OCI-M2 (cell line): ENCODE data around the gene THSD4.

Source experiments
- DNase-seq: peaks from one replicate; lab custom pipeline; 2025; ENCODE audit not compliant: unreplicated experiment; lab: John Stamatoyannopoulos, UW

Gene THSD4

DNA sequence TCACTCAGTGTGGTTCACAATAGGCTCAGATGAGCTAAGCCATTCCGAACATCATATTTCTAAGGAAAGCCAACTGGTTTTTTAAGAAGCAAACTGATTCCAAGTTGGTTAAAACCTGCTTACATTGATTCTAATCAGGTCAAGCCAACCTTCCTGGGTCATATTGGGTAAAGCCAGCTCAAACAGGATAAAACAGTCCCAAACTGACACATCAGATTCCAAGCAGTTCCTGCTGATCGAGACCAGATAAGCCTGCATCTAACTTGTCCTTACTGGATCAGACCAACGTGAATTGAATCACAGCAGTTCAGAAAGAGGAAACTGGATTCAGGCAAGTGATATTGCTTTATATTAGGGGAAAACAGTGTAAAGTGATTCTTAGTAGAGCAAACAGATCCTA, 18.6 kb upstream of the THSD4 start:
- DNase-seq: no peak

DNA sequence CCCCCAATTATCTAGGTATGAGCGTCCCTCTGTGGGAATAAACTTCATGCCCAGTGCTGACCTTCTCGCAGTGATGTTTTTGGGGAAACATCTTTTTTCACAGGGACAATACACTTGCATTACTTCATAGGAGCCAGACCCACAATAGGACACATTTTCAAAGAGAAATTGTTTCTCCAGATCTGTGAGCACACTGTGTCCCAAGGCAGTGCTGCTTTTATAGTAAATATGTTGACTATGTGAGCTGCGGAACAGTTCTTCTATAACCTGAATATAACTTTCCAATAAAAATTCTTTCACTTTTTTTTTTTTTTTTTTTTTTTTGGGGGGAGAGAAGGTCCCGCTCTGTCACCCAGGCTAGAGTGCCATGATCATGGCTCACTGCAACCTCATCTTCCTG, 17.4 kb upstream of the THSD4 start:
- no peak for DNase-seq

DNA sequence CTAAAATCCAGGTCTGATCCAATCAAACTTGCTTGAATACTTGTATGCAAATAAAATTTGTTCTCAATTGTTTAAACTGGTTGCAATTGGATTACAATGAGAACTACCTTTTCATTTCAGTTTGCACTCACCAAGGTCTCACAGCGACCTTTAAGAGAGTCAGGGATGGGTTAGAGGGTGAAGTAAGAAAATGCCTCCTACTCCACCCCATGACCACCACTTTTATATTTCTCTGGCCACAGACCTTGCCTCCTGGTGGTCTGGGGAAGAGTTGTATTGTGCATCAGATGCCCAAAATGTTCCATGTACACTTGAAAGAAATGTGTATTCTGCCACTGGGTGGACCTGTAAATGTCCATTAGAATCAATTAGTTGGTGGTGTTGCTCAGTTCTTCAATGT, 16.4 kb upstream of the THSD4 start:
- no peak for DNase-seq

DNA sequence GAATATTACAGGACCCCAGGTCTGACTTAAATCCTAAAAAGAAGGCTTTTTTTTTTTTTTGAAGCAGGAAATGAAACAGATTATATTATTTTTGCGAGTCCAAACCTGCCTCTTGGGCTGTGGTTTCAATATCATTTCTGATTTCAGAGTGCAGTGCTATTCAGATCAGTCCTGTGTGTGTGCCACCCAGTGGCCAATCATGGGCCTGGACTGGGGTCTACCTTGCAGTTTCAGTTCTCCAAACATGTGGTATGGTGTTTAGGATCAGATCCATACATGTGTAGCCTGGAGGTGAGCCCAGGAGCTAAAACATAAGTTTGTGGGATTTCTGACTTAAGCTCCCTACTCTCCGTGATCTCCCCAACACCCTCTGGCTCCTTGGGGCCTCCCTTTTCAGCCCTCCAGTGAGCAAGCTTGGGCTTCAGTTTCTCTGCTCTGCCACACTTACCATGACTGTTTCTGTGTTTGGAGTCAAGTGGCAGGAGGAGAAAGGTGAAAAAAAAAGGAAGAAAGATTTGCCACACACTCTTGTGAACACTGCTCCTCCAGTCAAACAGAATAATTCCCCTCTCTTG, 12.1 kb upstream of the THSD4 start:
- DNase-seq: no peak

DNA sequence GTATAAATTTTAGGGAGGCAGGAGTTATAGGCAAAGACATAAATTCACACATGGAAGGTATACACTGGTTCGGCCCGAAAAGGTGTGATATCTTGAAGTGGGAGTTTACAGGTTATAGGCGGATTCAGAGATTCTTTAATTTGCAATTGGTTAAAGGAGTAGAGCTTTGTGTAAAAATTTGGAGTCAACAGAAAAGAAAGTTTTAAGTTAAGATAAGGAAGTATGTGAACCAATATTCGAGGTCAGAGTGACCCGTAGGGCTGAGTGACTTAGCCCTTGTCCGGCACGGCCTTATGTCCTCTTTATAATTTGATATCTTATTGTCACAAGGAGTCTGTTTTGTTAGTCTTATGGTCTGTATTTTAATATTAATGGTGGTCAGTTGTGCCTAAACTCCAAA, 10.6 kb upstream of the THSD4 start:
- DNase-seq: no peak

DNA sequence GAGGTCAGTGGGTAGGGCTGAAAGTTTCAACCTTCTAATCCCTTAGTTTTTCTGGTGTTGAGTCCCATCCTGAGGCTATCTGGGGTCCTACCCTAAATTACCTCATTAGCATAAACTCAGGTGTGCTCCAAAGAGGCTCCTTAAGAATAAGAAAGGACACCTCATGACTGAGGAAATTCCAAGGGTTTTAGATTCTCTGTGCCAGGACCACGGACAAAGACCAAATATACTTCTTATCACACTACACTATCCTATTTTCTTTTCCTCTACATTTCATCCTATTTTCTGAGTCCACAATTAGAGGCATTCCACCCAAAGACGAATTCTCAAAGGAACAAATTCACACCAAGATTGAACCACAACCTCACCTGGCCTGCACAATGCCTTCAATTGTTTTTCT, 9.8 kb upstream of the THSD4 start:
- DNase-seq: no peak

DNA sequence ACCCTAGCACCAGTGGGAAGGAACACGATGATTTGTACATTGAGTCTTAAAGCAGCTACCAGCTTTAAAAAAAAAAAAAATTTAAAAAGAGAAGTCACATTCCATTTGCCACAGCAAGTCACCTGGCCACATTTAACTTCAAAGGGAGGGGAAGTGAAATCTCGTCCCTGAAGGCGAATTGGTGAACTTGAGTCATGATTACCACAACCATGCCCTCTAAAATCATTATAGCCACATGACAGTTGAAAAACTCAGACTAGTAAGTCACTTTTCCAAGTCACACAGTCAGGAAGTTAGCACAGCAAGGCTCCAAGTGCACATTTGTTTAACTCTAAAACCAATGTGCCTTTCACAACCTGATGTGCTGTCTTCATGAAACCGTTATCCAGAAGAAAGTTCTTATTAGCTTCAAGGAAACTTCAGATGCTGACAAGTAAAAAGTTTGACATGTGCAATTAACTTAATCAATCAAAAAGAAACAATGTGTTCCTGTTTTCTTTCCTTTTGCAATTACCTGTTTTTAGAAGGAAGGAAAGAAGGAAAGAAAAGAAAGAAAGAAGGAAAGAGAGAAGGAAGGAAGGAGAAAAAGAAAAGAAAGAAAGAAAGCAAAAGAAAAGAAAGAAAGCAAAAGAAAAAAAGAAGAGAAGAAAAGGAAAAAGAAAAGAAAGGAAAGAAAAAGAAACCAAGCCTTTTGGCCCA, 8.3 kb upstream of the THSD4 start:
- DNase-seq: no peak

DNA sequence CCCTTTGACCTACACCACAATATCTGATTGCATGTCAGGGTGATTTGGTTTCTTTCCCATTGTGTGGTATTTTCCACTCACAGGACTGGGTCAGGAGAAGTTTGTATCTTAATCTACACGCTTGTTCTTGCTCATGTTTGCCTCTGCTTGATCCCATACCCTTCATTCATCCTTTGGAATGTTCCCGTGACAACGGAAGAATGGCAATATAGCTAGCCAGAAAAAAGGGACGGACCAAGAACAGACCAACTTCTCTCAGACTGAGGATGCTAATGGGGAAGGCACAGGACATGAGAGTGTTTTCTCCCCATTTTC, 7.8 kb upstream of the THSD4 start:
- DNase-seq: no peak

DNA sequence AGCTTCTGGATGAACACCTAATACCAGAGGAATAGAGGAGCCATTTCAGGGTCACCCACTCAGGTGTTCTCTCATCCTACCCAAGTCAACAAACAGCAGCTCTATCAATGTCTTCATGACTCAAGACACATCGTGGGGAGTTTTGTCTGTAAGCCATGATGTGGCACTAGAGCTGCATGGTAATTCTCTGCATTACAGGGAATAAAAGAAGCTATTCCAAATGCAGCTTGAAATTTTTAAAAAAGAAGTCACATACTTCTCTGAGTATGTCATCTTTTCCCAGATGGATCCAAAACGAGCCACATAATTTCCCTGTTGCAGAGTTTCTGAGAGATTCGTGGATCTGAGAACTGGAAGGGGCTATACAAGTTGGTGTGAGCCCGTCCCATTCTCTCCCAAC, 6.1 kb upstream of the THSD4 start:
- DNase-seq: no peak

DNA sequence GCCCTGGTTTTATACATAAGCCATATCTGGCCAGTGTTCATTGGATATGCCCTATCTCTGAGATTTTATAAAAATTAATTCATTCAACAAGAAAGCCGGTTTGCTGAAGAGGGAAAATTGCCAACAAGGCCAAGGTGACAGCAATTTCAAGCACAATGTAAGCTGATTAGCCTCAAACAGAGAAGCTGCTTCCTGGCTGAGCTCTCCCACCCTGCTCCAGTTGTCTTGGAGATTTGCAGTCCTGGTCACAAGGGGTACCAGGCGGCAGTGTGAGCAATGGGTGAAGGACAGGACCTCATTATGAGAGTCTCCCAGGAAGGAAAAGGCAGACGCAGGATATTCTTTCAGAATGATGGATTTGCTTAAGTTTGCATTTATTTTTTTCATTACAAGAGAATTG, 5.4 kb upstream of the THSD4 start:
- DNase-seq: no peak

DNA sequence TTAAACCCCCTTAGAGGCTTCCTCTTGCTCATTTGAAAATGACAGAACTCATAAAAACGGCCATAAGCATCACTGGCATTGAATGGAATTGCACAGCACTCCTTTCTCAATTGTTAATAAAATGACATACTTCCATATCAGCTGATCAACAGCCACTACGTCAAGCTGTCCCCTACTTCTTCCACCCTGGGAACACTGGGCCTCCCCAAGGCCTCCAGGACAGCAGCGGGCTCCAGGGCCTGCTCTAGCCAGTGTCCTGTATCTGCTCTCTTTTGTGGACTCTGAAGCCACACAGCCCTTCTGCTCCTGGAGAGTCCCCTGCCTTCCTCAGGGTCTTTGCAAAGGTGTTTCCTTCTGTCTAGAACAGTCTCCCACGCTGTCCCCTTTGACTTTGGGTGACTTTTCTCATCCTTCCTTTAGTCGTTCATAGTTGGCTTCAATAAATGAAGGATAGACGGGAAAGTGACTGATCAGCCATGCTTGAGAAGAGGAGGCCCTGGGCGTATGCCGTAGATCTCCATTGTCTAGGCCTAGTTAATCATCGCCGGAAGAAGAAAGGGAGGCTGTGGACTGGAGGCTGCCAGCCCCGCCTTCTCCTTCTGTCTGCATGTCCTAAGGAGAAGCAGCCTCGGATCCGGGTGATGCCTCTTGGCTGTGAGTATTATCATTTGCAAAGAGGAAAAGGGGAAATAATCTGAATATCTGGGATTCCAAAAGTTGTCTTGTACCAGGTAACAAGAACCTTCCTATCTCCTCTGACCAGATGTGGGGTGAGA, 4.7 kb upstream of the THSD4 start:
- no peak for DNase-seq

DNA sequence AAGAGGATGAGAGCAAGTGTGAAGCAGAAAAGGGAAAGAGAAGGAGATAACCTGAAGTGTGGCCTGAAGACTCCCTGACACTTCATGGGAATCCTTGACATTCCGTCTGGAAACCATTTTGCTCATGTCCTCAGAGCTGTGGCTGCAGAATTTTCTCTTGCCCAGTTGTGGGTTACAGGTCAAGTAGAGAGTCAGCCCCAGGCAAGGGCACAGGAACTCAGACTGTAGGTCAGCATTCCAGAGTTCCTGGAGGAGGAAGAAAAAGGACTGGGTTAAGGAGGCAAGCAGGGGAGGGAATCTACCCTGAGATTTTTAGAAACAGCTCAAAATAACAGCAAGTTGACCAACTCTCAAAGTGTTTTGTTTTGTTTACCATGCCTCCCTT, 4.1 kb upstream of the THSD4 start:
- no peak for DNase-seq

DNA sequence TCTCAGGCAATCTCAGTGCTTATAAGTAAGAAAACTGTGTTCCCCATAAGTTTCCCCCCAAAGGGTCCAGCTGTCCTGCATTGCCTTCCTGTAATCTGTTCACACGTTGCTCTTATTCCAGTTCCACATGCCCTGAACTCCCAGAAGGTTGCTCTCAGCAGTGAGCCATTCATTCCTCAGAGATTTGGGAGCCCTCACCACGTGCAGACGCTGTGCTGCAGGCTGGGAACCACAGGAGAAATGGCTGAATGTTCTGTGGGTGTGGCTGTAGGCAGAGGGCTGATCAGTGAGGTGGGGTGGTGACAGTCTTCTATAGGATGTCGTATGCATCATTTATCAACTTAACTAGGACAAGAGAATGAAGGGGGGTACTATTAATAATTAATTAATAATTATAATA, 3.3 kb upstream of the THSD4 start:
- no peak for DNase-seq

DNA sequence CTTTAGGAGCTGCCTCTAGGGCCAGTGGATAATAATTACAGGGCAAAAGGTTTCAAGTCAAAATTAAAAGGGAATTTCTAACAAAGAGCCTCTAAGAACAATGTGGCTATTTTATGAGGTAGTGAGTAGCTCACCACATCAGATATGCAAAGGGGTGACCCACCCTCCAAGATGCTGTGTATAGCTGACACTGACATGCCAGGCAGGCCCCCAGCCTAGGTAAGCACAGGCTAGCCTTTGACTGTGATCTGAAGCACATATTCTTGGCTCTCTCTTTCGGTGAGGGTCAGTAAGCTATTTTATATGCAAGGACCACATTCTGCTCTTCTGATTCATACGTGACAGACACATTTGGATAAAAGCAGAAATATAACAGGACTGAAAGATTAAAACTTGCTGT, 2.8 kb upstream of the THSD4 start:
- DNase-seq: no peak

DNA sequence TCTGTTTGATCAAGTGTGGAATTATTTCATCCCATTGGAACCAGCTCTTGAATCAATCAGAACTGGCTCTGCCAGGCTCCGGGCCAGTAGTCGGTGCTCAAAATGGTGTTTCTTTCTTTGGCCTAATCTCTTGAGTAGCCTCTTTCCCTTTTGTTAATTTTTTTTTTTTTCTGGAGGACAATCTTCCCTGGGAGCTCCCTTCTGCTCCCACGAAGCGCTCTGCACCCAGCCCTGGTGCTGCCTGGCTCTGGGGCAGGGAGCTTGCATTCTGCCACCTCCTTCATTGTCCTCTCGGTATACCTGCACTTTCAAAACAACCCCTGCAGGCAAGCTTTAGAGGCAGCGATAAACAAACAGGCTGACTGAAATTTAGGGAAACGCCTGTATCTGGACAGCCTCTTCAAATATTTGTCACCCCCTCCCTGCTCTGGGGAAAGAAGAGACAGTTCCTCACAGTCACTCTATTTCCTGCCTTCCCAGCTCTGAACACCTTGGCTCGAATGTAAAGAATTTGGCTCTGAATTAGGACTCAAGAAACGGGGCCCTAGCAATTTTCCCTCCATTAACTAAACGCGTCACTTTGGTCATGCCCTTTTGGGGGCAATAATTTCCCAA, 1.1 kb upstream of the THSD4 start:
- DNase-seq: no peak

DNA sequence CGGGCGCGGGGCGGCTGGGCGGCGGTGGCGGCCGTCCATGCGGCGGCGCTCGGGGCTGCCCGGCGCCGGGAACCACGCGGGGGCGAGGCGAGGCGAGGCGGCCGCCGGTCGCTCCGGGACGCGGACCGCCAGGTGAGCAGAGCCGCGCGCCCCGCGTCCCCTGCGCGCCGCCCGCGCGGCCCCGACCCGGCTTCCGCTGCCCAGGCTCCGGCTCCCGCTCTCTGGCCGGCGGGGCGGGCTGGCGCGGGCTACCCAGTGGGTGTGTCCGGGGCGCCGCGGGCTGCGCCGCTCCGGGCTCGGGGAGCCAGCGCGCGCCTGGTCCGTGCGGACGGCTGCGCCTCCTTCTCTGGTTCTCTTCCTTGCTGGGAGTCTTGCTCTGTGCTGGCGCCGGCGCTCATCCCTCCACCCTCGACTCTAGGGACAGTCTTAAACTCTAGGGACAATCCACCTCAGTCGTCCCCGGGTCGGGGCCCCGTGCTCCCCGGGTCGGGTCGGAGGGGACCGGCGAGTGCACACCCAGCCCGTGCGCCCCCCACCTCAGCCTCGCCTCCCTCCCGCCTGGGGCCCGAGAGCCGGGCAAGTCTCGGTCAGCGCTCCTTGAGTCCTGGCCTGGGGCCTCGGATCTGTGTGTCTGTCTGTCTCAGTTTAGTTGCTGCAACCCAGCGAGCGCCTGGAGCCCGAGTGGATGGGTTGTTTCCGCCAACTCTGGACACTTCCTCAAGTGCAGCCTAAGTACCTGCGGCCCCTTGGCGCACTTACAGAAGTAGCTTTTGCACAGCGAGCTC, 488 bp downstream of the THSD4 start:
- DNase-seq: no peak

DNA sequence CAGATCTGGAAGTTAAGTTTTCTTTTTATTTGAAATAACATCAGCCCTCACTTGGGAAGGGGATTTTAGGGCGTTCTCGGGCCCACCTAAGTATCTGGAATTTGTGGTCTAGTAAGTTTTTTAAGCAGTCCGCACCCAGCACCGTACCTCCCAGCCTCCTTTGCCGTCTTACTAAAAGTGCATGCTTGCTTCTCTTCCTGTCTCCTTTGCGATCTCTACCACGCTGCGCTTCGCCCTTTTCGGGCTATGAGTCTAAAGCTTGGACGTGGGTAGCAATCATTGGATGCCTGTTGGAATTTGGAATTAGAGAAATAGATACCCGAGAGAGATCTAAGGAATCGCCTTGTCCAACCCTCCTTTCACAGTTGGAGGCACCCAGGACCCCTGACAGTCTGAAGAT, 1.1 kb downstream of the THSD4 start:
- DNase-seq: no peak

DNA sequence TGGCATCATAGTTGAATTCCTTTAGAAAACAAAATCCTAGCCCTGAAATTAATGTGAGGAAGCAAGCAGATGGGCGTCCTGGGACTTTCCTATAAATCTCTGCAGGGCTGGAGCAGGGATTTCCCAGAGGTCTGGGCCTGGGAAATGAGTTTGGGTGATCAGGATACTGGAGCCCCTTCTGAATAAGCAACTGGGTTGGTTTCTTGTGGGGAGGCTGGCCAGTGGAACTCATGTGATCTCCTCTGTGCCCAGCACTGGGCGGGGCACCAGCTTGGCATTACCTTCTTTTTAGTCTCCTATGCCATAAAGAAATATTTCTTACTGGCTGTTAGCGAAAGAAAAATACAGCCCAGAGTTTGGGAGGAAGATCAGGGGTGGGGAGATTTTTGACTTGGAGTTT, 1.7 kb downstream of the THSD4 start:
- no peak for DNase-seq

DNA sequence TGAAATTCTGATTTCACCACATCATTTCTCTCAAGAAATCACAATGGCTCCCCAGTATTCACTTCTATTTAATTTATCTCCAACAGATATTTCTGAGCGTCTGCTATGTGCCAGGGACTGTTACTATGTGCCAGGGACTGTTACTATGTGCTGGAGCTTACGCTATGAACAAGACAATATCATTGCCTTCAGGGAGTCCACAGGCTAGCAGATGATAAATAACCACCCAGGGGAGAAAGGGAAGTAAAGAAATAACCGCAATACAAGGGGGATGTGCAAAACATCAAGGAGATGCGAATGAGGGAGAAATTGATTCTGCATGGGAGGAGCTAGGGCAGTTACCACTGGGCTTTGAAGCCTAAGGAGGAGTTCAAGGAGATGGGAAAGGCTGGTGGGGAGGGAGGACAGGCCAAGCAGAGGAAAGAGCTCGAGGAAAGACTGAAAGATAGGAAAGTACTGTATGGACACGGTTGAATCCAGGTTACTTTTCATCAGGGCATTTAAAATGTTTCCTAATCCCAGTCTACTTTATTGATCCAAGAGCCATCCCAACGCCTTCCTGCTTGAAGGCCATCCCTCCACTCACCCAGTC, 2.5 kb downstream of the THSD4 start:
- DNase-seq: no peak

DNA sequence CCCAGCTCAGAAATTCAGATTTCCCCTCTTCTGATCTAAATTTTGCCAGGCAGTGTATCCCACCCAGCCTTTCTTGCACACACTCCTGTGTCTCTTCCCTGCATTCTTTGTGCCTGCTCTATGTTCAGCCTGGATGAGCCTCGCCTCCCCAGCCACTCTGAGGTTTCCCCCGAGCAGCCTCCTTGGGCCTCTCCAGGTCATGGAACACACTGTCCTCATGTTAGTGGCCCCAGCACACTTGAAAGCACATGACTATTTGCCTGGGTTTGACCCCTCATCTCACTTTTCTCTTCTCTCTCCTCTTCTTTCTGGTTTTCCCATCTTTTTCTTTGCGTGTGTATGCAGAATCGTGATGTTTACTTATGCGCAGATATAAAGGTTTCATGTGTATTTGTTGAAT, 3.1 kb downstream of the THSD4 start:
- no peak for DNase-seq
